ENCODE data around the gene MYCBP2.
"Not testable (repeated sequence)": the region's sequence is repeated elsewhere in the genome, so short reads cannot be mapped to it uniquely, and the experiment has no call there.

The MYCBP2 gene

DNA sequence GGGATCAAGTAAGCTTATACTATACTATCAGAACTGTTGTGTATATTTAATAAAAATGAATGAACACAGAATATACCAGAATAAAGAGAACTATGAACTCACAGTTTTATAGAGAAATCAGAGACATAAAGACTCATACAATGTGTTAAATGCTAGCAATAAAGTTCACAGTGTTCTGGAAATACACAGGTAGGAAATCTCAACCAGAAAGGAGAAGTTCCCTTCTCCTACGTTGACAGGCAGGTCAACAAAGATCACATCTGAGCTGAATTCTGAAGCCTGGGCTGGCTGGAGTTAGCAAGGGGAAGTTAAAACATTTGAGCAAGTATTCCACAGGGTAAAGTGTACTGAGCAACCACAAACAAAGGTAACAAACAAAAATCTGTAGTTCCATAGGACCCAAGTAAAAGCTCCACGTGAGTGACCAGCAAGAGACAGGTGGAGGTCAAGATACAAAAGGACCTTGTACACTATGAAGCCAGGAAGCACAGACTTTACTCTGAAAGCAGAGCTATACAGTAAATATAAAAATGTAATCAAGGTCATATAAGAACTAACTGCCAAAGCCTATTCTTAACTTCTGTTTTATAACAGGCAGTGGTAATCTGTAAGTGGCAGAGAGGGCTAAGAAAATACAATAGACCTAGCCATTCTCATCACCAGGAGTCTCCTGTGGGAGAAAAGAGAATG is 312.9 kb downstream of the MYCBP2 start:
- Histone ChIP-seq H3K4me1 (ENCODE audit: control insufficient read depth in 1 of 2, insufficient read depth in 2 of 2, low read length in 2 of 2) (peaks cover 7 to 10% of the 10 kb centered on the region in 2 donors), H3K9ac (ENCODE audit: low read depth in 1 of 2, low read length in 2 of 2) (no peak overlapping the region), H3K9me3 (ENCODE audit: control insufficient read depth in 1 of 2, low read length in 2 of 2) (no peaks in the 10 kb centered on the region), H3K27ac (ENCODE audit: low read depth, low read length) (no peak overlapping the region), H3K4me3 (ENCODE audit: low read depth in 1 of 2, low read length in 2 of 2) (no peak overlapping the region), H3K27me3 (ENCODE audit: control insufficient read depth in 1 of 2, insufficient read depth in 2 of 2, low read length in 2 of 2) (no peaks in the 10 kb centered on the region), H3K36me3 (ENCODE audit: control insufficient read depth in 1 of 2, insufficient read depth in 2 of 2, low read length in 2 of 2) (peaks cover 39 to 83% of the 10 kb centered on the region in 2 donors)

DNA sequence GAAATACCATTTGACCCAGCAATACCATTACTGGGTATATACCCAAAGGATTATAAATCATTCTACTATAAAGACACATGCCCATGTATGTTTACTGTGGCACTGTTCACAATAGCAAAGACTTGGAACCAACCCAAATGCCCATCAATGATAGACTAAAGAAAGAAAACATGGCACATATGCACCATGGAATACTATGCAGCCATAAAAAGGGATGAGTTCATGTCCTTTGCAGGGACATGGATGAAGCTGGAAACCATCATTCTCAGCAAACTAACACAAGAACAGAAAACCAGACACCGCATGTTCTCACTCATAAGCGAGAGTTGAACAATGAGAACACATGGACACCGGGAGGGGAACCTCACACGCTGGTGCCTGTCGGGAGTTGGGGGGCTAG is 317.2 kb downstream of the MYCBP2 start:
- H3K9me3 ChIP-seq (ENCODE audit: control insufficient read depth in 1 of 2, low read length in 2 of 2); H3K4me3 ChIP-seq (ENCODE audit: low read depth in 1 of 2, low read length in 2 of 2); H3K27ac ChIP-seq (ENCODE audit: low read depth, low read length); H3K27me3 ChIP-seq (ENCODE audit: control insufficient read depth in 1 of 2, insufficient read depth in 2 of 2, low read length in 2 of 2); H3K9ac ChIP-seq (ENCODE audit: low read depth in 1 of 2, low read length in 2 of 2): not testable (repeated sequence)
- Histone ChIP-seq H3K4me1 (ENCODE audit: control insufficient read depth in 1 of 2, insufficient read depth in 2 of 2, low read length in 2 of 2) (peaks cover 4 to 17% of the 10 kb centered on the region in 2 donors), H3K36me3 (ENCODE audit: control insufficient read depth in 1 of 2, insufficient read depth in 2 of 2, low read length in 2 of 2) (peaks cover 39 to 77% of the 10 kb centered on the region in 2 donors)

DNA sequence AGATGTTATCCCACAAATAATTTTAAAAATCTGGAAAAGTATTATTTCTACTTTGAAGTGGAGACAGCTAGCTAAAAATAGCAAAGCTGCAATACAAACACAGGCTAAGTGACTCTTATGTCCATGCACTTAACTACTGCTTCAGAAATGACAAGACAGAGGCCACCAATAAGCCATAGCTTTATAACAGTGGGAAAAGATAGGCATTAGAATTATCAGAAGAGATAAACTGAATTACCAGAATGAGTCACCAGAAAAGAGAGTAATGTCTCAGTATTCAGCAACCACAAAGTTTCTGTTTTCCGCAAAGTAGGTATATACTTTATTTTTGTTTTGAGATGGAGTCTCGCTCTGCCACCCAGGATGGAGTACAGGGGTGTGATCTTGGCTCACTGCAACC is 317.9 kb downstream of the MYCBP2 start:
- Histone ChIP-seq H3K4me1 (ENCODE audit: control insufficient read depth in 1 of 2, insufficient read depth in 2 of 2, low read length in 2 of 2) (peaks cover 1 to 11% of the 10 kb centered on the region in 2 donors), H3K9me3 (ENCODE audit: control insufficient read depth in 1 of 2, low read length in 2 of 2) (no peaks in the 10 kb centered on the region), H3K9ac (ENCODE audit: low read depth in 1 of 2, low read length in 2 of 2) (no peak overlapping the region), H3K27ac (ENCODE audit: low read depth, low read length) (no peak overlapping the region), H3K36me3 (ENCODE audit: control insufficient read depth in 1 of 2, insufficient read depth in 2 of 2, low read length in 2 of 2) (peaks cover 32 to 74% of the 10 kb centered on the region in 2 donors), H3K4me3 (ENCODE audit: low read depth in 1 of 2, low read length in 2 of 2) (no peak overlapping the region), H3K27me3 (ENCODE audit: control insufficient read depth in 1 of 2, insufficient read depth in 2 of 2, low read length in 2 of 2) (no peaks in the 10 kb centered on the region)

DNA sequence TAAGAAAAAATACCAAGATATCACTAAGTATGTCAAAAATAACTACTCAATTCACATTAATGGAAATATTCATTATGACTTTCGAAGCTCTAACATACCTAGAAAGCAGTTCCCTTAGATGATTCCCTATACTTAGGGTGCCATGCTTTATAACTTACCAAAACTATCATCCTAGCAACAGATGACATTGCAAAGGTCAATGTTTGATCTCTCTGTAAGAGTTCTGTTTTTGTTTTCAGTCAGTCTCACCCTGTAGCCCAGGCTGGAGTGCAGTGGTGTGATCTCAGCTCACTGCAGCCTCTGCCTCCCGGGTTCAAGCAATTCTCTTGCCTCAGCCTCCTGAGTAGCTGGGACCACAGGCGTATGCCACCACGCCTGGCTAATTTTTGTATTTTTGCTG is 318.6 kb downstream of the MYCBP2 start:
- H3K9ac ChIP-seq (ENCODE audit: low read depth in 1 of 2, low read length in 2 of 2); H3K4me1 ChIP-seq (ENCODE audit: control insufficient read depth in 1 of 2, insufficient read depth in 2 of 2, low read length in 2 of 2); H3K27ac ChIP-seq (ENCODE audit: low read depth, low read length); H3K27me3 ChIP-seq (ENCODE audit: control insufficient read depth in 1 of 2, insufficient read depth in 2 of 2, low read length in 2 of 2); H3K9me3 ChIP-seq (ENCODE audit: control insufficient read depth in 1 of 2, low read length in 2 of 2); H3K4me3 ChIP-seq (ENCODE audit: low read depth in 1 of 2, low read length in 2 of 2): not testable (repeated sequence)
- H3K36me3 ChIP-seq (ENCODE audit: control insufficient read depth in 1 of 2, insufficient read depth in 2 of 2, low read length in 2 of 2) = peaks cover 27 to 67% of the 10 kb centered on the region in 2 donors

DNA sequence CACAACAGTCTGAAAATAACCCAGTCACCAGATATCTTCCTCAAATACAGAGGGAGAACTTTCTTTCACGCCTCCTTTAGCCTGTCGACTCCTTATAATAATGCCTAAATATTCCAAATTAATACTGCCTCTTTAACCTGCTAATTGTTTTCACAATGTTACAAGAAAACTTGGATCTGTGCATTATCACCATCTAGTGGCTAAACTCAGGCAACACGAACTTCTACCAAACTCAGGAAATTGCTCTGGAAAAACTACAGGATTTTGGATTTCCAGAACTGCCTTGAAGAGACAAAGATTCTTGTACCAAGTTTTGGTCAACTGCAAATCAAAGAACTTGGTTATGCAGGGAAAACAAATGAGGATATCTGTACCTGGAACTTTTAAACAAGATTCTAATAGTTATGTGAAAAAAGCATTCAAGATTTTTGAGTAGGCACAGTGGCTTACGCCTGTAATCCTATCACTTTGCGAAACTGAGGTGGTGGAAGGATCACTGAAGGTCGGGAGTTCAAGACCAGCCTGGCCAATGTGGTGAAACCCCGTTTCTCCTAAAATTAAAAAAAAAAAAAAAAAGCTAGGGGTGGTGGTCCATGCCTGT is 324.2 kb downstream of the MYCBP2 start:
- H3K9me3 ChIP-seq (ENCODE audit: control insufficient read depth in 1 of 2, low read length in 2 of 2) = no peaks in the 10 kb centered on the region
- H3K4me3 ChIP-seq (ENCODE audit: low read depth in 1 of 2, low read length in 2 of 2) = no peak overlapping the region
- H3K4me1 ChIP-seq (ENCODE audit: control insufficient read depth in 1 of 2, insufficient read depth in 2 of 2, low read length in 2 of 2) = peaks cover 14 to 16% of the 10 kb centered on the region in 2 donors
- H3K9ac ChIP-seq (ENCODE audit: low read depth in 1 of 2, low read length in 2 of 2) = no peak overlapping the region
- H3K27ac ChIP-seq (ENCODE audit: low read depth, low read length) = no peak overlapping the region
- H3K36me3 ChIP-seq (ENCODE audit: control insufficient read depth in 1 of 2, insufficient read depth in 2 of 2, low read length in 2 of 2) = peaks cover 26 to 37% of the 10 kb centered on the region in 2 donors
- no peaks in the 10 kb centered on the region for H3K27me3 ChIP-seq (ENCODE audit: control insufficient read depth in 1 of 2, insufficient read depth in 2 of 2, low read length in 2 of 2)

DNA sequence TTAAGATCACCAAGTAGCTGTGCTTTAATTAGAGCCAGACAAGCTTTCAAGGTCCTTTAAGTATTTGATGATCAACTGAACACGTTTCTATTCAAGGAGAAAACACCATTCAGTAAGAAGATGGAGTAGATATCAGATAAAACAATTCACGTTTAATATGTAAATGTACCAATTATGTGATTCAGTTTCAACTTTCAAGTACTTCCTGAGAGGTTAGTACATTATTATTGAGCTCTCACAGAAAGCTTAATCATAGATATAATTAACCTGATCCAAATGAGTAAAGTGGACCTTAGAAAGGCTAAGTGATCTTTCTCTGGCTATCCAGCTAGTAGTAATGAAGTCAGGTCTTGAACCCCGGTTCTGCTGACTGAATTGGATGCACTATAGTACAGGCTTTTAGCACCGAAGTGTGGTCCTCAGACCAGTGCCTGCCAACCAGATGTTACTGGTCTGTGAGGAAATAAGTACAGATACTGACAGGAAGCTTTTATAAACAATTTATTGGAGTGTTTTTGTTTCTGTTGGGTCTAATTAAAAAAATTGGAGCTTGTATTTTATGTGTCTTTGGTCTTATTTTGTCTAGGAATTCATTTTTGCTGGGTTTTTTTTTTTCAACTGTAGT is 324.8 kb downstream of the MYCBP2 start:
- H3K4me1 ChIP-seq (ENCODE audit: control insufficient read depth in 1 of 2, insufficient read depth in 2 of 2, low read length in 2 of 2) = peaks cover 14 to 16% of the 10 kb centered on the region in 2 donors
- peaks cover 21 to 32% of the 10 kb centered on the region in 2 donors for H3K36me3 ChIP-seq (ENCODE audit: control insufficient read depth in 1 of 2, insufficient read depth in 2 of 2, low read length in 2 of 2)
- H3K4me3 ChIP-seq (ENCODE audit: low read depth in 1 of 2, low read length in 2 of 2) = no peak overlapping the region
- H3K9me3 ChIP-seq (ENCODE audit: control insufficient read depth in 1 of 2, low read length in 2 of 2) = no peaks in the 10 kb centered on the region
- H3K27ac ChIP-seq (ENCODE audit: low read depth, low read length) = no peak overlapping the region
- H3K9ac ChIP-seq (ENCODE audit: low read depth in 1 of 2, low read length in 2 of 2) = no peak overlapping the region
- no peaks in the 10 kb centered on the region for H3K27me3 ChIP-seq (ENCODE audit: control insufficient read depth in 1 of 2, insufficient read depth in 2 of 2, low read length in 2 of 2)

DNA sequence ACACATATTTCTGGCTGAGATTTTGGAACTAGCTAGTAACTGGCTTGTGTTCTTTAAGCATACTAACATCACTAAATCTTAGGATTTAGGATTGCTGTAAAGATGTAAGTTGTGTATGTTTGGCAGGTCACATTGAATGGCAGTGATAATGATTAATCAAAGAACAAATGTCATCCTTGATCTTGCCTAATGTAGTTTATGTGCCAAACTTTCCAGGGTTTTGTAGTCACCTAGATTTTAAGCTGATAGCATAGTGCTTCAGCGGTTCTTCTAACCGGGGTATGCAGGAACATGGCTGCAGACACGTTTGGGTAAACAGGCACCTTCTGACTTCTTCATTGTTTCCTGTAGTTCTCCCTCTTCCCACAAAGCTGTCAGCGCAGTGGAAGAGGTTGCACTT is 325.4 kb downstream of the MYCBP2 start:
- Histone ChIP-seq H3K9me3 (ENCODE audit: control insufficient read depth in 1 of 2, low read length in 2 of 2) (no peaks in the 10 kb centered on the region), H3K9ac (ENCODE audit: low read depth in 1 of 2, low read length in 2 of 2) (no peak overlapping the region), H3K4me1 (ENCODE audit: control insufficient read depth in 1 of 2, insufficient read depth in 2 of 2, low read length in 2 of 2) (peaks cover 14 to 16% of the 10 kb centered on the region in 2 donors), H3K27me3 (ENCODE audit: control insufficient read depth in 1 of 2, insufficient read depth in 2 of 2, low read length in 2 of 2) (no peaks in the 10 kb centered on the region), H3K27ac (ENCODE audit: low read depth, low read length) (no peak overlapping the region), H3K4me3 (ENCODE audit: low read depth in 1 of 2, low read length in 2 of 2) (no peak overlapping the region), H3K36me3 (ENCODE audit: control insufficient read depth in 1 of 2, insufficient read depth in 2 of 2, low read length in 2 of 2) (peaks cover 16 to 26% of the 10 kb centered on the region in 2 donors)

DNA sequence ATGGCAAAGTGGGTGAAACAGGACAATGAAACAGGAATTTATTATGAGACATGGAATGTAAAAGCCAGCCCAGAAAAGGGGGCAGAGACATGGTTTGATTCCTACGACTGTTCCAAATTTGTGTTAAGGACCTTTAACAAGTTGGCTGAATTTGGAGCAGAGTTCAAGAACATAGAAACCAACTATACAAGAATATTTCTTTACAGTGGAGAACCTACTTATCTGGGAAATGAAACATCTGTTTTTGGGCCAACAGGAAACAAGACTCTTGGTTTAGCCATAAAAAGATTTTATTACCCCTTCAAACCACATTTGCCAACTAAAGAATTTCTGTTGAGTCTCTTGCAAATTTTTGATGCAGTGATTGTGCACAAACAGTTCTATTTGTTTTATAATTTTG is 326.4 kb downstream of the MYCBP2 start:
- H3K36me3 ChIP-seq (ENCODE audit: control insufficient read depth in 1 of 2, insufficient read depth in 2 of 2, low read length in 2 of 2) = peaks cover 20 to 27% of the 10 kb centered on the region in 2 donors
- no peak overlapping the region for H3K27ac ChIP-seq (ENCODE audit: low read depth, low read length)
- H3K4me1 ChIP-seq (ENCODE audit: control insufficient read depth in 1 of 2, insufficient read depth in 2 of 2, low read length in 2 of 2) = peaks cover 14 to 16% of the 10 kb centered on the region in 2 donors

More for the DNA sequence above, 326.4 kb downstream of the MYCBP2 start:
- Histone ChIP-seq H3K9ac (ENCODE audit: low read depth in 1 of 2, low read length in 2 of 2) (no peak overlapping the region), H3K9me3 (ENCODE audit: control insufficient read depth in 1 of 2, low read length in 2 of 2) (no peaks in the 10 kb centered on the region), H3K4me3 (ENCODE audit: low read depth in 1 of 2, low read length in 2 of 2) (no peak overlapping the region), H3K27me3 (ENCODE audit: control insufficient read depth in 1 of 2, insufficient read depth in 2 of 2, low read length in 2 of 2) (no peaks in the 10 kb centered on the region)
